ENCODE results near the gene CPEB3. TPM values are rescaled to one million over a fixed set of nuclear protein-coding genes. Genes with fewer than 3 reads are reported as not detected.
"Not testable (repeated sequence)": the region's sequence is repeated elsewhere in the genome, so short reads cannot be mapped to it uniquely, and the experiment has no call there.

The CPEB3 gene
- polyA plus RNA-seq, 1 experiment: 0.36 TPM

DNA sequence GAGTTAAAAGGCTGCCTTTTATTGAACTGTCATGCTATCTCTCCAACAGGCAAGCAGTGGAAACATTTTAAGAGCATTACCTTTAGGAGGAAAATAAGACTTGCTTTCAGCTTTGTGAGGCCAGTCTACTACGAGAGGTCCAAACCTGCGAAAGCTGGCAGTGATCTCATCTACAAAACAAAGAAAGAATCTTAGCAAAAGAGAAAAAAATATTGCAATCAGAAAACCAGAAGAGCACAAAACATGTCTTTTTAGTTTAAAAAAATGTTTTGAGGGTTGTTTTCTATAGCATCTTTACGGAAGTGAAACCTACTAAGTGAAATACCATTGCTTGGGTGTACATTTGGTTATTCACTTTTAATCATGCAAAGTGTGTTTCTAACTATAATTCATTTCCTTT, 147.9 kb downstream of the CPEB3 start:
- ChIA-PET CTCF (no interaction called here), POLR2A (no interaction called here)
- no peak overlapping the region for H3K4me3 ChIP-seq (ENCODE audit: low read depth, low read length)
- TF ChIP-seq, protein P1, sequence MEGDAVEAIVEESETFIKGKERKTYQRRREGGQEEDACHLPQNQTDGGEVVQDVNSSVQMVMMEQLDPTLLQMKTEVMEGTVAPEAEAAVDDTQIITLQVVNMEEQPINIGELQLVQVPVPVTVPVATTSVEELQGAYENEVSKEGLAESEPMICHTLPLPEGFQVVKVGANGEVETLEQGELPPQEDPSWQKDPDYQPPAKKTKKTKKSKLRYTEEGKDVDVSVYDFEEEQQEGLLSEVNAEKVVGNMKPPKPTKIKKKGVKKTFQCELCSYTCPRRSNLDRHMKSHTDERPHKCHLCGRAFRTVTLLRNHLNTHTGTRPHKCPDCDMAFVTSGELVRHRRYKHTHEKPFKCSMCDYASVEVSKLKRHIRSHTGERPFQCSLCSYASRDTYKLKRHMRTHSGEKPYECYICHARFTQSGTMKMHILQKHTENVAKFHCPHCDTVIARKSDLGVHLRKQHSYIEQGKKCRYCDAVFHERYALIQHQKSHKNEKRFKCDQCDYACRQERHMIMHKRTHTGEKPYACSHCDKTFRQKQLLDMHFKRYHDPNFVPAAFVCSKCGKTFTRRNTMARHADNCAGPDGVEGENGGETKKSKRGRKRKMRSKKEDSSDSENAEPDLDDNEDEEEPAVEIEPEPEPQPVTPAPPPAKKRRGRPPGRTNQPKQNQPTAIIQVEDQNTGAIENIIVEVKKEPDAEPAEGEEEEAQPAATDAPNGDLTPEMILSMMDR (IDR thresholded peaks at IDR 0.05; ENCODE audit: low read depth, low read length): no peak
- no peak for DNase-seq (ENCODE audit: low read depth, low spot score)
- no peak overlapping the region for H3K27ac ChIP-seq (ENCODE audit: low read depth, low read length)
- no peaks in the 10 kb centered on the region for H3K27me3 ChIP-seq (ENCODE audit: control insufficient read depth, insufficient read depth, low read length)
- H3K9me3 ChIP-seq (ENCODE audit: control insufficient read depth, insufficient read depth, low read length): no peaks in the 10 kb centered on the region

DNA sequence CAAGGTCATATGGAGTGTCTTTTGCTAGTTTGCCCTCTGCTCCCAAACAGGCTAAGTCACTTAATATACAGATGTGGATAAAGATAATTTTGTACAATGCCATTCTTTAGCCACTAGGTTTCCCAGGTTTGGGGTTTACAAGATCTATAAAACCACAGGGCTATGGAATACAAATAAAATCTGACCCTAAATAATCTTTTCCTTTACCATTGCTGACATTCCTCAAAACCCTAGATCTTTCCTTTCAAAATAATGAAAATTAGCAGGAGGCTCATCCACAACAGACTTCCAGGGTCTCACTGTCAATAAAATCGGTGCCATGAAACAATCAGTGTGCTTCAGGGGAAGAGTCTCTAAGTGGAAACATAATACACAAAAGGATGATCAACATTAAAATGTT, 148.4 kb downstream of the CPEB3 start:
- TF ChIP-seq, protein P1 (IDR thresholded peaks at IDR 0.05; ENCODE audit: low read depth, low read length): no peak
- CTCF ChIA-PET: interaction anchor here (1.0 kb wide), 1 partner anchor 11 kb away, joined by 6 read pairs; no protein-coding TSS in a partner anchor
- H3K4me3 ChIP-seq (ENCODE audit: low read depth, low read length): no peak overlapping the region
- POLR2A ChIA-PET: no interaction called here
- no peaks in the 10 kb centered on the region for H3K9me3 ChIP-seq (ENCODE audit: control insufficient read depth, insufficient read depth, low read length)
- H3K27ac ChIP-seq (ENCODE audit: low read depth, low read length): no peak overlapping the region
- no peaks in the 10 kb centered on the region for H3K27me3 ChIP-seq (ENCODE audit: control insufficient read depth, insufficient read depth, low read length)
- no peak for DNase-seq (ENCODE audit: low read depth, low spot score)

DNA sequence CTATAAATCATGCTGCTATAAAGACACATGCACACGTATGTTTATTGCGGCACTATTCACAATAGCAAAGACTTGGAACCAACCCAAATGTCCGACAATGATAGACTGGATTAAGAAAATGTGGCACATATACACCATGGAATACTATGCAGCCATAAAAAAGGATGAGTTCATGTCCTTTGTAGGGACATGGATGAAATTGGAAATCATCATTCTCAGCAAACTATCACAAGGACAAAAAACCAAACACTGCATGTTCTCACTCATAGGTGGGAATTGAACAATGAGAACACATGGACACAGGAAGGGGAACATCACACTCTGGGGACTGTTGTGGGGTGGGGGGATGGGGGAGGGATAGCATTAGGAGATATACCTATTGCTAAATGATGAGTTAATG, 149.7 kb downstream of the CPEB3 start:
- H3K9me3 ChIP-seq (ENCODE audit: control insufficient read depth, insufficient read depth, low read length); DNase-seq (ENCODE audit: low read depth, low spot score); H3K27ac ChIP-seq (ENCODE audit: low read depth, low read length); H3K27me3 ChIP-seq (ENCODE audit: control insufficient read depth, insufficient read depth, low read length); POLR2A ChIA-PET; H3K4me3 ChIP-seq (ENCODE audit: low read depth, low read length): not testable (repeated sequence)
- CTCF ChIA-PET: interaction anchor here (0.7 kb wide), 1 partner anchor 212 kb away, joined by 4 read pairs; no protein-coding TSS in a partner anchor

DNA sequence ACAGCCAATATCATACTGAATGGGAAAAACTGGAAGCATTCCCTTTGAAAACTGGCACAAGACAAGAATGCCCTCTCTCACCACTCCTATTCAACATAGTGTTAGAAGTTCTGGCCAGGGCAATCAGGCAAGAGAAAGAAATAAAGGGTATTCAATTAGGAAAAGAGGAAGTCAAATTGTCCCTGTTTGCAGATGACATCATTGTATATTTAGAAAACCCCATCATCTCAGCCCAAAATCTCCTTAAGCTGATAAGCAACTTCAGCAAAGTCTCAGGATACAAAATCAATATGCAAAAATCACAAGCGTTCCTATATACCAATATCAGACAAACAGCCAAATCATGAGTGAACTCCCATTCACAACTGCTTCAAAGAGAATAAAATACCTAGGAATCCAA, 156.8 kb downstream of the CPEB3 start:
- DNase-seq (ENCODE audit: low read depth, low spot score); H3K4me3 ChIP-seq (ENCODE audit: low read depth, low read length); CTCF ChIA-PET; H3K27me3 ChIP-seq (ENCODE audit: control insufficient read depth, insufficient read depth, low read length); H3K9me3 ChIP-seq (ENCODE audit: control insufficient read depth, insufficient read depth, low read length); H3K27ac ChIP-seq (ENCODE audit: low read depth, low read length): not testable (repeated sequence)
- POLR2A ChIA-PET: interaction anchor here (0.6 kb wide), 1 partner anchor 26 kb away, joined by 3 read pairs; no protein-coding TSS in a partner anchor

DNA sequence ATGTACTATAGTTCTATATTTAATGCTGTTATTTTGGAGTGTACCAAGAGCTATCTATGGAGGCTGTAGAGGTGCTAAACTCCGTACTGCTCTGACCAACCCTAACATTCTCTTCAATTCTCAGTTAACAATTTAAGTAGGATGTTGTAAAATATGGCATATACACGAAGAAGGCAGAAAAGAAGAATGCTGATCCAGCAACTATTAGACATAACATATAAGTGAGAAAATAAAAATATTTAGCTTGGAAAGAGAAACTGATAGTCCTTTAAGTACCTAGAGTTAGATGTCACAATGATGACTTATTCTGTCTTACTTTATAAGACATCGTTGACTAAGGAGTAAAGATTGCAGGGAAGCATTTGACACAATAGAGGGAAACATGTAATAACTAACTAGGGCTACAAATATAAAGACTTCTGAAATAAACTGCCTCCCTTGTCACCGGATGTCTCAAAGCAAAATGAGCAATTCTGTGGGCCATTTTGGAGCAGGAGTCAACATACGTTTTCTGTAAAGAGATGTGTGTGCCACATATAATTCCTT, 159.5 kb downstream of the CPEB3 start:
- ChIA-PET POLR2A (no interaction called here), CTCF (interaction anchor here (0.9 kb wide), 1 partner anchor 11 kb away, joined by 6 read pairs; no protein-coding TSS in a partner anchor)
- DNase-seq (ENCODE audit: low read depth, low spot score): no peak
- Histone ChIP-seq H3K4me3 (ENCODE audit: low read depth, low read length) (no peak overlapping the region), H3K27me3 (ENCODE audit: control insufficient read depth, insufficient read depth, low read length) (no peaks in the 10 kb centered on the region), H3K9me3 (ENCODE audit: control insufficient read depth, insufficient read depth, low read length) (no peaks in the 10 kb centered on the region), H3K27ac (ENCODE audit: low read depth, low read length) (no peak overlapping the region)
- TF ChIP-seq, protein P1 (IDR thresholded peaks at IDR 0.05; ENCODE audit: low read depth, low read length): no peak

DNA sequence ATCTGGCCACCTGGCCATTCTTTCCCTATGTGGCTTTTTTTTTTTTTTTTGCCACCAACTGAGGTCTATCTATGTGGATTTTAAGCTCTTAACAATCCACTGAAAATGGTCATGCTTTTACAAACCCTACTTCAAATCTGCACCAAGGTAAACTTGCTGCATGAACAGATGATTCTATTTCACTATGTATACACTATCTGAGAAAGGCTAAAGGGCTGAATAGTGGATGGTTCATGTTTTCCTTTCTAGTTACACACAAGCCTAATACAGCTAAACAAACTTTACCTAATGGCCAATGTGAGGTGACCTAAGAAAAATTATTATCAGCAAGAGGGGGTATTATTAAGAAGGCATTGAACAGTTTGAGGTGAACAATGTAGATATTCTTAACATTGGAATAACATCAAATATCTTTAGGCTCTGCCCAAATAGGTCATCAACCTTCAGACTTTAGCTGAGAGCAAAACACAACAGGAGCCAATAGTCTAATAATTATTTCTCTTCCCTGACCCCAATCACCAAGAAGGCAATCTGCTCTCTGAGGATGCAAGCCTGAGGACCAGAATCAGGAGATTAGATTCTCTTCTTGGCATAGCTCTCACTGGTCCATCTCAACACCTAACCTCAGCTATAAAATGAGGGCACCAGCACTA, 160.1 kb downstream of the CPEB3 start:
- no peak for DNase-seq (ENCODE audit: low read depth, low spot score)
- ChIA-PET CTCF (interaction anchor here (0.6 to 0.9 kb wide), 3 partner anchors 11 to 278 kb away, joined by 3 to 6 read pairs (median 3); no protein-coding TSS in a partner anchor), POLR2A (interaction anchor here (0.6 kb wide), 1 partner anchor 179 kb away, joined by 4 read pairs; no protein-coding TSS in a partner anchor)
- no peaks in the 10 kb centered on the region for H3K9me3 ChIP-seq (ENCODE audit: control insufficient read depth, insufficient read depth, low read length)
- no peaks in the 10 kb centered on the region for H3K27me3 ChIP-seq (ENCODE audit: control insufficient read depth, insufficient read depth, low read length)
- no peak overlapping the region for H3K4me3 ChIP-seq (ENCODE audit: low read depth, low read length)
- TF ChIP-seq, protein P1 (IDR thresholded peaks at IDR 0.05; ENCODE audit: low read depth, low read length): no peak
- no peak overlapping the region for H3K27ac ChIP-seq (ENCODE audit: low read depth, low read length)

Data from AG04450 (cell line).